Neural cell (in vitro differentiated cells): ENCODE measurements around the gene FER1L5.

Experiments used
- CTCF ChIP-seq: fragments of 450-650 bp; IDR thresholded peaks from 2 replicates; pipeline ENCODE4 v1.5.1; 2014; ENCODE audit warnings: antibody characterized with exemption, mild to moderate bottlenecking, moderate library complexity; ENCODE audit not compliant: poor library complexity, severe bottlenecking
- EP300 ChIP-seq: fragments of 450-650 bp; conservative IDR thresholded peaks from 2 replicates; pipeline ENCODE4 v1.6.1; 2014; ENCODE audit warnings: antibody characterized with exemption, mild to moderate bottlenecking, moderate library complexity; ENCODE audit not compliant: poor library complexity, severe bottlenecking
- EZH2 ChIP-seq: fragments of 200-600, 300-800 bp; shearing (Covaris generic), sonication (generic); IDR thresholded peaks from 2 replicates; pipeline ENCODE4 v1.6.1; 2014; ENCODE audit warnings: antibody characterized with exemption, low read length, borderline replicate concordance, mild to moderate bottlenecking; ENCODE audit not compliant: insufficient read depth, poor library complexity, severe bottlenecking
- POLR2AphosphoS5 ChIP-seq: IDR thresholded peaks from 2 replicates; pipeline ENCODE4 v1.6.1; 2012
- RAD21 ChIP-seq: fragments of 450-650 bp; conservative IDR thresholded peaks from 2 replicates; pipeline ENCODE4 v1.6.1; 2014; ENCODE audit warnings: antibody characterized with exemption, mild to moderate bottlenecking, moderate library complexity

GRCh38 chr2:96616128-96616527, 26.4 kb upstream of the FER1L5 start:
- TF ChIP-seq EZH2 (no peak), CTCF (no peak), EP300 (no peak), POLR2AphosphoS5 (no peak), RAD21 (no peak)
